ENCODE data around the gene CASQ1. TPM values are rescaled to one million over a fixed set of nuclear protein-coding genes. Genes with fewer than 3 reads are reported as not detected.

Gene CASQ1
- polyA plus RNA-seq, 1 experiment: 1.5 TPM

- Histone ChIP-seq H3K36me3 (ENCODE audit: control insufficient read depth, insufficient read depth, low read length) (no peaks in the 10 kb centered on the region), H3K4me3 (ENCODE audit: low read depth, low read length) (no peak overlapping the region), H3K27me3 (ENCODE audit: control insufficient read depth, insufficient read depth, low read length) (peaks cover 2% of the 10 kb centered on the region; the same call in 1 of the 2 replicates)
- ChIA-PET POLR2A (no interaction called here), CTCF (interaction anchor here (0.8 to 2.1 kb wide), 5 partner anchors 8 to 95 kb away, joined by 3 to 14 read pairs (median 7); no protein-coding TSS in a partner anchor)
- no peak for DNase-seq (ENCODE audit: low read depth)
- no peak for TF ChIP-seq CTCF (IDR thresholded peaks at IDR 0.05; ENCODE audit: insufficient read depth, low read depth, low read length)
Measured at GRCh38 chr1:160196143-160196542, 5.8 kb downstream of the CASQ1 start.

DNA sequence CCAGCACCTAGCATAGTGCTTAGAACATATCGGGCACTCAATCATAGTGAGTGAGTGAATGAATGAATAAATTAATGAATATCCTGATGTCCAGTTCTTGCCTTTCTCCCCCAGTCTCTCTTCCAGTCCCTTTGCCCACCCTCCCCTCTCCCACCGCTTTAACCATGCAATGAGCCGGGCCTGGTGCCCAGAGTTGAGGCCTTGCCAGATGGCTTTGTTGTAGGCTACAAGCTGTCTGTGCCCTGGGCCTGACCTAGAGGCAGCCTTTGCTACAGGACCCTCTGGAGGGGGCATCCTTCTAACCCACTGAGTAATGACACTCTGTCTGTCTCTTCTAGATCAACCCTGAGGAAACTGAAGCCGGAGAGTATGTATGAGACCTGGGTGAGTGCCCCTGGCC is 6.9 kb downstream of the CASQ1 start:
- H3K36me3 ChIP-seq (ENCODE audit: control insufficient read depth, insufficient read depth, low read length): no peaks in the 10 kb centered on the region
- no peak overlapping the region for H3K4me3 ChIP-seq (ENCODE audit: low read depth, low read length)
- peaks cover 2% of the 10 kb centered on the region; the same call in 1 of the 2 replicates for H3K27me3 ChIP-seq (ENCODE audit: control insufficient read depth, insufficient read depth, low read length)
- TF ChIP-seq CTCF (IDR thresholded peaks at IDR 0.05; ENCODE audit: insufficient read depth, low read depth, low read length): no peak
- DNase-seq (ENCODE audit: low read depth): no peak
- ChIA-PET POLR2A (no interaction called here), CTCF (interaction anchor here (1.1 to 2.4 kb wide), 3 partner anchors 55 to 94 kb away, joined by 3 to 8 read pairs (median 7); no protein-coding TSS in a partner anchor)

- ChIA-PET POLR2A (no interaction called here), CTCF (interaction anchor here (2.5 to 4.7 kb wide), 3 partner anchors 9 to 51 kb away, joined by 10 to 43 read pairs (median 11); partner anchors contain the start of gene CASQ1)
- no peaks in the 10 kb centered on the region; the same call in 1 of the 2 replicates for H3K27me3 ChIP-seq (ENCODE audit: control insufficient read depth, insufficient read depth, low read length)
- TF ChIP-seq CTCF (IDR thresholded peaks at IDR 0.05; ENCODE audit: insufficient read depth, low read depth, low read length): no peak
- no peaks in the 10 kb centered on the region for H3K36me3 ChIP-seq (ENCODE audit: control insufficient read depth, insufficient read depth, low read length)
- no peak overlapping the region for H3K4me3 ChIP-seq (ENCODE audit: low read depth, low read length)
- no peak for DNase-seq (ENCODE audit: low read depth)
Measured at GRCh38 chr1:160200786-160201185, 10.4 kb downstream of the CASQ1 start.

- ChIA-PET POLR2A (interaction anchor here (0.6 kb wide), 1 partner anchor 58 kb away, joined by 4 read pairs; the partner anchor contains the start of gene DCAF8), CTCF (interaction anchor here (0.6 to 4.7 kb wide), 10 partner anchors 9 to 1734 kb away, joined by 3 to 43 read pairs (median 4); partner anchors contain the start of gene CASQ1)
- Histone ChIP-seq H3K36me3 (ENCODE audit: control insufficient read depth, insufficient read depth, low read length) (peaks cover 11% of the 10 kb centered on the region), H3K27me3 (ENCODE audit: control insufficient read depth, insufficient read depth, low read length) (no peaks in the 10 kb centered on the region), H3K4me3 (ENCODE audit: low read depth, low read length) (peak overlapping the region; percentile 34)
- no peak for DNase-seq (ENCODE audit: low read depth)
- TF ChIP-seq CTCF (IDR thresholded peaks at IDR 0.05; ENCODE audit: insufficient read depth, low read depth, low read length): no peak
Measured at GRCh38 chr1:160204526-160205241, 14.3 kb downstream of the CASQ1 start.

DNA sequence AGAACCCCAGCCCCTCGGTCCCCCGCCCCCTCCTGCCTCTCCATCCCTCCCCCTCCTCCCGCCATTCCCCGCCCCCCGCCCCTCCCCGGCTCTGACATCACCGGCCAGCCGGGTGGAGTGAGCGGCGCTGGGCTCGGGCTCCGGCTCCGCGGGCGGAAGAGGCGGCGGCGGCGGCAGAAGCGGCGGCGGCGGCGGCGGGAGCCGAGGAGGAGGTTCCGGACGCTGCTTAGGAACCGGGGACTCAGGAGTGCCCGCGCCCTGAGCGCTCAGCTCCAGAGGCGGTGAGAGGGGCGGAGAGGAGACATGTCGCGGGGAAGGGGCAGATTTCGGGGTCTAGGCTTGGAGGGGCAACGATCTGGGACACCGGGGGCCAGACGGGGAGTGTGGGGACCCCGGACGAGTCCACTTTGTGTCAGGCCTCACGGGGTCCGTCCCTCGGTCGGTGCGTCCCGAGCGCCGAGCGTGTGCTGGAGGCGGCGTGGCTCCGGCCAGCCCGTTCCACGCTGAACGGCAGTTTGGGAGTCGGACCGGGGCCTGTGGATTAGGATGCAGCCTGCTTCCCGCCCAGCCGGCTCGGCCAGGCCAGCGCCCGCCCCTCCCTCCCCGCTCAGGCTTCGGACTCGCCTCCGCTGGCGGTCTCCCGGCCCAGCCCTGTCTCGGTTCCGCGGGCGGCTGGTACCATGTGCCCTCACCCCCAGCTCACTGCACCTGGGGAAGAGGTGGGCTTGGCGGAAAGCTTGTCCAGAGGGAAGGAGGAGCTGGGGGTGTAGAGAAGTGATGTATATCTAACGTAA is 15.1 kb downstream of the CASQ1 start, which contains the start of gene PEA15:
PEA15 (plus strand) TSS at position 143 of the 794 bp plus-strand sequence. CDS start 6,161 bp downstream, outside the sequence.
- ChIA-PET CTCF (interaction anchor here (0.6 to 4.7 kb wide), 11 partner anchors 10 to 1733 kb away, joined by 3 to 45 read pairs (median 6); partner anchors contain the start of gene CASQ1), POLR2A (no interaction called here)
- peak within 1 kb of the TSS; percentile 97 for H3K4me3 ChIP-seq (ENCODE audit: low read depth, low read length)
- no peak for DNase-seq (ENCODE audit: low read depth)
- no peak for TF ChIP-seq CTCF (IDR thresholded peaks at IDR 0.05; ENCODE audit: insufficient read depth, low read depth, low read length)
- H3K27me3 ChIP-seq (ENCODE audit: control insufficient read depth, insufficient read depth, low read length): no peaks in the 10 kb centered on the region
- H3K36me3 ChIP-seq (ENCODE audit: control insufficient read depth, insufficient read depth, low read length): peaks cover 14% of the 10 kb centered on the region

Measured in BJ (cell line).